HepG2 (cell line): ENCODE results near the gene NFIC. TPM values are rescaled to one million over a fixed set of nuclear protein-coding genes. Genes with fewer than 3 reads are reported as not detected.

ENCODE experiments used
- ATAC-seq: fragments of 200-7000 bp; cut with Tn5 transposase; 3 replicates; pipeline ENCODE4 v1.9.1; 2020; ENCODE audit warnings: mild to moderate bottlenecking, moderate library complexity
- BruUV-seq: library from RNA; stranded (reverse); fragments of 400-500 nt; replicated peaks from 2 replicates; lab custom pipeline; 2021; lab: Mats Ljungman, UMichigan
- CTCF ChIA-PET: fragments of 300-600 bp; formaldehyde crosslinking; extraction: SDS; loops from one replicate; lab custom pipeline; 2021; ENCODE audit warnings: low total read pairs, inconsistent platforms, low intra/inter-chr PET ratio; lab: Yijun Ruan, JAX
- POLR2A ChIA-PET: fragments of 350-600 bp; sonication (Branson Sonifier 250); formaldehyde crosslinking; loops from one replicate; lab custom pipeline; 2020; ENCODE audit warnings: antibody characterized with exemption, inconsistent platforms; lab: Yijun Ruan, JAX
- DNase-seq: peaks from one replicate; pipeline ENCODE4 v3.0.0-alpha.2; 2015; ENCODE audit warnings: low spot score
- FAIRE-seq: peaks from 3 replicates; lab custom pipeline; 2011; peaks lifted over from hg19 to GRCh38; lab: Jason Lieb, UNC
- H2AFZ ChIP-seq: one replicate; pipeline ENCODE4 v1.6.1; 2011; ENCODE audit warnings: low read length, inconsistent platforms
- H3K27ac ChIP-seq: fragments of 300-600 bp; 3 replicates; pipeline ENCODE4 v1.8.0; 2011; ENCODE audit warnings: mixed run types, mild to moderate bottlenecking, mixed read lengths, low read length, inconsistent platforms; ENCODE audit not compliant: insufficient read depth; ENCODE audit errors: extremely low read length
- H3K27me3 ChIP-seq, 2 experiments: fragments of 200-600 bp in 1 of 2; 2 replicates in 1 of 2; 3 replicates in 1 of 2; pipeline versions ENCODE4 v1.6.0 to v1.8.0; 2011; ENCODE audit warnings: low read length in 2 of 2, mild to moderate bottlenecking in 2 of 2, moderate library complexity in 2 of 2, inconsistent platforms in 1 of 2; ENCODE audit not compliant: insufficient read depth in 2 of 2, control insufficient read depth in 1 of 2
- H3K36me3 ChIP-seq, 2 experiments: fragments of 200-600 bp in 1 of 2; replicated peaks in 1 of 2; 2 replicates in 1 of 2; 3 replicates in 1 of 2; pipeline versions ENCODE4 v1.5.1 to v1.8.0; 2011; ENCODE audit warnings: low read length in 2 of 2, inconsistent platforms in 1 of 2; ENCODE audit not compliant: insufficient read depth in 2 of 2, control insufficient read depth in 1 of 2
- H3K4me1 ChIP-seq: 2 replicates; pipeline ENCODE4 v1.5.1; 2012; ENCODE audit warnings: low read length, inconsistent platforms; ENCODE audit not compliant: insufficient read depth
- H3K4me2 ChIP-seq: 2 replicates; pipeline ENCODE4 v1.6.0; 2011; ENCODE audit warnings: low read depth, low read length, inconsistent platforms
- H3K4me3 ChIP-seq, 3 experiments: fragments of 200-600 bp in 1 of 3; sonication (generic), shearing (Covaris generic) in 1 of 3; replicated peaks in 1 of 3; 2 replicates each; pipeline ENCODE4 v1.5.1; 2011 to 2016; ENCODE audit warnings: low read length in 3 of 3, inconsistent platforms in 2 of 3, low read depth in 2 of 3, mild to moderate bottlenecking in 2 of 3, control low read depth in 1 of 3, mixed read lengths in 1 of 3; ENCODE audit not compliant: insufficient read depth in 1 of 3
- H3K79me2 ChIP-seq: one replicate; pipeline ENCODE4 v1.6.1; 2011; ENCODE audit warnings: low read length, inconsistent platforms; ENCODE audit not compliant: insufficient read depth
- H3K9ac ChIP-seq: 2 replicates; pipeline ENCODE4 v1.6.0; 2011; ENCODE audit warnings: mild to moderate bottlenecking, low read depth, low read length, inconsistent platforms; ENCODE audit not compliant: insufficient read depth
- H3K9me3 ChIP-seq: 2 replicates; pipeline ENCODE4 v1.5.1; 2012; ENCODE audit warnings: mild to moderate bottlenecking, low read length
- H4K20me1 ChIP-seq: 2 replicates; pipeline ENCODE4 v1.6.0; 2011; ENCODE audit warnings: inconsistent platforms, mild to moderate bottlenecking, low read length, moderate library complexity; ENCODE audit not compliant: insufficient read depth
- AGO2 ChIP-seq: fragments of 200-400 bp; formaldehyde crosslinking; optimal IDR thresholded peaks from 2 replicates; pipeline ENCODE3; 2017; ENCODE audit warnings: mild to moderate bottlenecking, low read depth, low read length, moderate library complexity
- PHF8 ChIP-seq: sonication (generic); formaldehyde crosslinking; IDR thresholded peaks from 2 replicates; pipeline ENCODE4 v1.5.0; 2020; ENCODE audit warnings: missing genetic modification reagents
- RBAK ChIP-seq: sonication (generic); formaldehyde crosslinking; IDR thresholded peaks from 2 replicates; pipeline ENCODE4 v1.5.1; 2020; ENCODE audit warnings: mild to moderate bottlenecking, missing genetic modification reagents
- ZFX ChIP-seq: sonication (generic); formaldehyde crosslinking; IDR thresholded peaks from 2 replicates; pipeline ENCODE4 v1.4.0; 2020; ENCODE audit warnings: mild to moderate bottlenecking, low read depth, missing genetic modification reagents, moderate library complexity
- ZFY ChIP-seq: sonication (generic); formaldehyde crosslinking; IDR thresholded peaks from 2 replicates; pipeline ENCODE4 v1.4.0; 2020; ENCODE audit warnings: missing genetic modification reagents
- ZNF280D ChIP-seq: sonication (generic); formaldehyde crosslinking; IDR thresholded peaks from 2 replicates; pipeline ENCODE4 v1.5.1; 2020; ENCODE audit warnings: mild to moderate bottlenecking, missing genetic modification reagents
- ZNF337 ChIP-seq: sonication (generic); formaldehyde crosslinking; IDR thresholded peaks from 2 replicates; pipeline ENCODE4 v1.5.1; 2020; ENCODE audit warnings: missing genetic modification reagents, low read depth, mild to moderate bottlenecking, borderline replicate concordance
- ZNF768 ChIP-seq: sonication (generic); formaldehyde crosslinking; IDR thresholded peaks from 2 replicates; pipeline ENCODE4 v1.4.0; 2020; ENCODE audit warnings: missing genetic modification reagents
- WGBS: methylation state at CpG from one replicate; pipeline ENCODE4 v1.1.6; 2017; ENCODE audit warnings: low lambda C conversion rate; 5-methylcytosine and 5-hydroxymethylcytosine counted together
- in situ Hi-C: cut with HindIII; loops from 2 replicates; pipeline ENCODE4 v1.10.0; 2017; ENCODE audit warnings: low pct_unique_long_range_greater_than_20kb; ENCODE audit not compliant: extremely low pct_ligation_motif_present
- intact Hi-C: fragments of 100-400 bp; cut with micrococcal nuclease; formaldehyde crosslinking; loops from one replicate; pipeline ENCODE4 v1.10.0; 2022; ENCODE audit not compliant: unreplicated experiment
- polyA plus RNA-seq, 8 experiments: library from polyadenylated mRNA; depleted of rRNA in 3 of 8; stranded (reverse) in 7 of 8; unstranded in 1 of 8; fragments of >200 nt; fragmentation: Illumina TruSeq in 4 of 8; extraction: Trizol in 4 of 8; gene quantifications; 2 replicates each; pipeline versions ENCODE4 v1.2.1 to v1.2.3, GENCODE V29; 2011 to 2016; ENCODE audit warnings: low read depth in 4 of 8, missing spikeins in 1 of 8, mixed read lengths in 1 of 8; ENCODE audit not compliant: insufficient read depth in 1 of 8
- total RNA-seq, 5 experiments: library from RNA; depleted of rRNA; stranded (reverse); fragments of >200 nt; fragmentation: Illumina TruSeq; extraction: Trizol; gene quantifications; 2 replicates each; pipeline ENCODE4 v1.2.3, GENCODE V29; 2016; ENCODE audit warnings: low read depth in 1 of 5

NFIC gene
- total and polyA plus RNA-seq, 2 of the 13 experiments (the other 11 are each of a cell fraction or from before 2014, with no cell fraction given), result 1.3 to 2.5 TPM

- H3K9me3 ChIP-seq, result no peaks in the 10 kb centered on the region
- no peak overlapping the region for H2AFZ ChIP-seq
- no peak overlapping the region for H3K4me2 ChIP-seq
- CTCF ChIA-PET, result no interaction called here
- TF ChIP-seq AGO2 (peak; percentile 37), ZNF768 (CRISPR knock-in tag) (peak; percentile 92), ZNF337 (CRISPR knock-in tag) (no peak)
- TF ChIP-seq, all 625 proteins: peak for 2
- Histone ChIP-seq H3K4me3 (no peak overlapping the region), H3K27ac (no peak overlapping the region), H3K27me3 (no peaks in the 10 kb centered on the region; a peak in 2 of 5 replicates), H3K9ac (no peak overlapping the region), H3K36me3 (peaks cover 9 to 48% of the 10 kb centered on the region in 2 experiments; a peak in 4 of 5 replicates), H4K20me1 (no peaks in the 10 kb centered on the region), H3K79me2 (peaks cover 27% of the 10 kb centered on the region), H3K4me1 (peaks cover 33% of the 10 kb centered on the region)
- POLR2A ChIA-PET, result no interaction called here
- intact Hi-C loops (no loop called here), in situ Hi-C loops (no loop called here)
- WGBS, result 97% methylated on average over 30 of the region's 32 CpGs
- no TSS peak for BruUV-seq
- DNase-seq (no peak), ATAC-seq (no peak), FAIRE-seq (no peak)
Observed at GRCh38 chr19:3496392-3497273, 130.2 kb downstream of the NFIC start.

- no TSS peak for BruUV-seq
- Histone ChIP-seq H3K4me2 (peak overlapping the region; percentile 70), H3K9ac (no peak overlapping the region), H3K79me2 (peaks cover 27% of the 10 kb centered on the region), H4K20me1 (no peaks in the 10 kb centered on the region), H3K27me3 (no peaks in the 10 kb centered on the region; a peak in 2 of 5 replicates), H2AFZ (no peak overlapping the region), H3K36me3 (peaks cover 7 to 39% of the 10 kb centered on the region in 2 experiments; a peak in 4 of 5 replicates), H3K9me3 (no peaks in the 10 kb centered on the region), H3K4me1 (peaks cover 43% of the 10 kb centered on the region), H3K4me3 (peak overlapping the region in 1 of 3 experiments; percentile 33; a peak in 1 of 6 replicates), H3K27ac (peak overlapping the region; percentile 23)
- WGBS, result 74% methylated on average over 5 of the region's 5 CpGs
- ATAC-seq (no peak), FAIRE-seq (peak; percentile 23), DNase-seq (peak; percentile 37)
- ChIA-PET POLR2A (no interaction called here), CTCF (no interaction called here)
- intact Hi-C loops (no loop called here), in situ Hi-C loops (no loop called here)
- peak; percentile 89 for TF ChIP-seq RBAK
- TF ChIP-seq PHF8 (CRISPR knock-in tag), result peak; percentile 26; the same call in 1 of the 2 replicates
- TF ChIP-seq ZNF280D (CRISPR knock-in tag), result 0 out of 2 replicates have a peak, but pooled peaks have one; percentile 23
- TF ChIP-seq ZFY (CRISPR knock-in tag), result peak; percentile 44; the same call in 1 of the 2 replicates
- peak; percentile 67 for TF ChIP-seq ZFX
Observed at GRCh38 chr19:3497757-3498520, 131.6 kb downstream of the NFIC start.
